Activated CD8-positive, alpha-beta memory T cell treated with anti-CD3 and anti-CD28 coated beads, Interleukin-2, amount 10 ng/mL, durations not matched to agents 7 days and 5 days (primary cell): Measurements from ENCODE around the gene SCO2. TPM values are rescaled to one million over a fixed set of nuclear protein-coding genes. Genes with fewer than 3 reads are reported as not detected.
A peak's percentile ranks its signal among the peaks of the same experiment; 100 is the strongest.
"Not testable (repeated sequence)": the region's sequence is repeated elsewhere in the genome, so short reads cannot be mapped to it uniquely, and the experiment has no call there.

ENCODE experiments used
- ATAC-seq: fragments of 150-1000 bp; cut with Tn5 transposase; one replicate; pipeline ENCODE4 v1.10.0; 2021; ENCODE audit warnings: moderate library complexity
- CTCF ChIA-PET: fragments of 350-600 bp; sonication (Branson Sonifier 250); formaldehyde crosslinking; loops from one replicate; lab custom pipeline; 2021; ENCODE audit warnings: antibody characterized with exemption; lab: Charles Lee
- DNase-seq: peaks from one replicate; pipeline ENCODE4 v3.0.0-alpha.2; 2020
- H3K27ac Mint-ChIP-seq: one replicate; pipeline ENCODE4 v1.8.0; 2021; ENCODE audit warnings: mild to moderate bottlenecking, mixed read lengths
- H3K27me3 Mint-ChIP-seq: one replicate; pipeline ENCODE4 v1.8.0; 2021; ENCODE audit warnings: mixed read lengths
- H3K36me3 Mint-ChIP-seq: one replicate; pipeline ENCODE4 v1.8.0; 2021; ENCODE audit warnings: mild to moderate bottlenecking, mixed read lengths
- H3K4me1 Mint-ChIP-seq: one replicate; pipeline ENCODE4 v1.8.0; 2021; ENCODE audit warnings: mixed read lengths
- H3K4me3 Mint-ChIP-seq: one replicate; pipeline ENCODE4 v1.8.0; 2021; ENCODE audit warnings: mild to moderate bottlenecking, moderate library complexity, mixed read lengths
- H3K9me3 Mint-ChIP-seq: one replicate; pipeline ENCODE4 v1.8.0; 2022; ENCODE audit warnings: low read depth, mixed read lengths
- total RNA-seq, 2 experiments: library from RNA; stranded (reverse); gene quantifications; one replicate each; pipeline ENCODE4 v1.2.3, GENCODE V29; 2021

The SCO2 gene
- total RNA-seq, 2 experiments from 2014 or later, result 9.1 to 11.6 TPM

GRCh38 chr22:50547263-50547985 lies 22.0 kb upstream of the SCO2 start:
- ATAC-seq (no peak), DNase-seq (no peak)
- peaks cover 3% of the 10 kb centered on the region for H3K36me3 Mint-ChIP-seq
- H3K27ac Mint-ChIP-seq, result peak overlapping the region; percentile 80
- peak overlapping the region; percentile 54 for H3K4me3 Mint-ChIP-seq
- H3K4me1 Mint-ChIP-seq, result peaks cover 50% of the 10 kb centered on the region
- H3K27me3 Mint-ChIP-seq, result no peaks in the 10 kb centered on the region
- CTCF ChIA-PET, result interaction anchor here (0.9 to 8.5 kb wide), 13 partner anchors 8 to 297 kb away, joined by 3 to 75 read pairs (median 8); partner anchors contain the start of genes HDAC10, NCAPH2, SCO2 and SYCE3
- H3K9me3 Mint-ChIP-seq, result no peaks in the 10 kb centered on the region

GRCh38 chr22:50546326-50547262 lies 21.2 kb upstream of the SCO2 start:
- Mint-ChIP-seq H3K4me3 (peak overlapping the region; percentile 32), H3K27ac (peak overlapping the region; percentile 92), H3K4me1 (peaks cover 58% of the 10 kb centered on the region), H3K27me3 (no peaks in the 10 kb centered on the region), H3K9me3 (no peaks in the 10 kb centered on the region), H3K36me3 (peaks cover 4% of the 10 kb centered on the region)
- no peak for ATAC-seq
- DNase-seq, result no peak
- CTCF ChIA-PET, result interaction anchor here (0.8 to 8.5 kb wide), 12 partner anchors 7 to 94 kb away, joined by 3 to 75 read pairs (median 18); partner anchors contain the start of genes NCAPH2, SCO2, SYCE3 and TYMP

- ATAC-seq (peak; percentile 20), DNase-seq (peak; percentile 78)
- H3K4me1 Mint-ChIP-seq, result peaks cover 65% of the 10 kb centered on the region
- peak within 1 kb of the TSS; percentile 92 for H3K27ac Mint-ChIP-seq
- peak within 1 kb of the TSS; percentile 32 for H3K4me3 Mint-ChIP-seq
- CTCF ChIA-PET, result interaction anchor here (0.7 to 2.5 kb wide), 10 partner anchors 8 to 95 kb away, joined by 3 to 22 read pairs (median 6); partner anchors contain the start of genes SCO2, SYCE3 and TYMP
- no peaks in the 10 kb centered on the region for H3K9me3 Mint-ChIP-seq
- H3K36me3 Mint-ChIP-seq, result peaks cover 7% of the 10 kb centered on the region
- no peaks in the 10 kb centered on the region for H3K27me3 Mint-ChIP-seq
Observed at GRCh38 chr22:50545522-50546325, 20.3 kb upstream of the SCO2 start, which contains the start of gene KLHDC7B. KLHDC7B (plus strand) TSS chr22:50545899; CDS start chr22:50546244, 345 bp downstream.

- ATAC-seq, result no peak
- peaks cover 64% of the 10 kb centered on the region for H3K4me1 Mint-ChIP-seq
- DNase-seq, result peak; percentile 74
- H3K36me3 Mint-ChIP-seq, result peaks cover 7% of the 10 kb centered on the region
- H3K9me3 Mint-ChIP-seq, result no peaks in the 10 kb centered on the region
- peak overlapping the region; percentile 49 for H3K4me3 Mint-ChIP-seq
- H3K27me3 Mint-ChIP-seq, result no peaks in the 10 kb centered on the region
- CTCF ChIA-PET, result interaction anchor here (0.7 to 2.5 kb wide), 7 partner anchors 9 to 77 kb away, joined by 3 to 22 read pairs (median 12); partner anchors contain the start of genes SCO2, SYCE3 and TYMP
- peak overlapping the region; percentile 92 for H3K27ac Mint-ChIP-seq
Observed at GRCh38 chr22:50544746-50545253, 19.4 kb upstream of the SCO2 start.

GRCh38 chr22:50544078-50544745 lies 18.8 kb upstream of the SCO2 start:
- Mint-ChIP-seq H3K4me1 (peaks cover 65% of the 10 kb centered on the region), H3K27me3 (no peaks in the 10 kb centered on the region), H3K27ac (peak overlapping the region; percentile 92), H3K4me3 (peak overlapping the region; percentile 49), H3K9me3 (no peaks in the 10 kb centered on the region), H3K36me3 (peaks cover 7% of the 10 kb centered on the region)
- ATAC-seq (peak; percentile 51), DNase-seq (peak; percentile 93)
- CTCF ChIA-PET, result interaction anchor here (1.6 to 2.5 kb wide), 6 partner anchors 12 to 77 kb away, joined by 6 to 22 read pairs (median 16); partner anchors contain the start of genes SCO2, SYCE3 and TYMP

- H3K27me3 Mint-ChIP-seq, result no peaks in the 10 kb centered on the region
- peak; percentile 66 for DNase-seq
- peaks cover 15% of the 10 kb centered on the region for H3K36me3 Mint-ChIP-seq
- no peak overlapping the region for H3K4me3 Mint-ChIP-seq
- peaks cover 73% of the 10 kb centered on the region for H3K4me1 Mint-ChIP-seq
- CTCF ChIA-PET, result interaction anchor here (1.7 to 5.5 kb wide), 3 partner anchors 13 to 17 kb away, joined by 4 to 53 read pairs (median 6); partner anchors contain the start of genes SCO2 and TYMP
- peak overlapping the region; percentile 98 for H3K27ac Mint-ChIP-seq
- H3K9me3 Mint-ChIP-seq, result no peaks in the 10 kb centered on the region
- ATAC-seq, result no peak
Observed at GRCh38 chr22:50542416-50542927, 17.1 kb upstream of the SCO2 start.

- H3K9me3 Mint-ChIP-seq, H3K4me3 Mint-ChIP-seq, H3K27me3 Mint-ChIP-seq: not testable (repeated sequence)
- peaks cover 74% of the 10 kb centered on the region for H3K4me1 Mint-ChIP-seq
- CTCF ChIA-PET, result interaction anchor here (1.4 to 5.5 kb wide), 4 partner anchors 12 to 79 kb away, joined by 4 to 53 read pairs (median 19); partner anchors contain the start of genes SCO2, SYCE3 and TYMP
- H3K36me3 Mint-ChIP-seq, result peaks cover 15% of the 10 kb centered on the region
- DNase-seq (peak; percentile 76), ATAC-seq (peak; percentile 13)
- H3K27ac Mint-ChIP-seq, result peak overlapping the region; percentile 98
Observed at GRCh38 chr22:50541667-50542026, 16.2 kb upstream of the SCO2 start.

GRCh38 chr22:50540381-50540780 lies 15.0 kb upstream of the SCO2 start:
- DNase-seq, result no peak
- no peaks in the 10 kb centered on the region for H3K27me3 Mint-ChIP-seq
- no peaks in the 10 kb centered on the region for H3K9me3 Mint-ChIP-seq
- CTCF ChIA-PET, result interaction anchor here (0.8 to 5.5 kb wide), 7 partner anchors 8 to 81 kb away, joined by 3 to 53 read pairs (median 18); partner anchors contain the start of genes SCO2, SYCE3 and TYMP
- peak overlapping the region; percentile 98 for H3K27ac Mint-ChIP-seq
- peaks cover 68% of the 10 kb centered on the region for H3K4me1 Mint-ChIP-seq
- no peak overlapping the region for H3K4me3 Mint-ChIP-seq
- H3K36me3 Mint-ChIP-seq, result peaks cover 18% of the 10 kb centered on the region
- ATAC-seq, result no peak

GRCh38 chr22:50537765-50538164 lies 12.4 kb upstream of the SCO2 start:
- H3K9me3 Mint-ChIP-seq, result no peaks in the 10 kb centered on the region
- peaks cover 74% of the 10 kb centered on the region for H3K4me1 Mint-ChIP-seq
- CTCF ChIA-PET, result interaction anchor here (2.1 to 5.5 kb wide), 4 partner anchors 9 to 83 kb away, joined by 8 to 53 read pairs (median 31); partner anchors contain the start of genes SCO2, SYCE3 and TYMP
- no peaks in the 10 kb centered on the region for H3K27me3 Mint-ChIP-seq
- no peak overlapping the region for H3K4me3 Mint-ChIP-seq
- no peak for DNase-seq
- H3K36me3 Mint-ChIP-seq, result peaks cover 18% of the 10 kb centered on the region
- no peak for ATAC-seq
- H3K27ac Mint-ChIP-seq, result peak overlapping the region; percentile 98

GRCh38 chr22:50536226-50536625 lies 10.8 kb upstream of the SCO2 start:
- Mint-ChIP-seq H3K4me3 (no peak overlapping the region), H3K27me3 (no peaks in the 10 kb centered on the region), H3K9me3 (no peaks in the 10 kb centered on the region), H3K36me3 (peaks cover 12% of the 10 kb centered on the region), H3K4me1 (peaks cover 61% of the 10 kb centered on the region), H3K27ac (peak overlapping the region; percentile 46)
- DNase-seq (no peak), ATAC-seq (no peak)
- CTCF ChIA-PET, result interaction anchor here (1.2 to 2.7 kb wide), 4 partner anchors 9 to 27 kb away, joined by 3 to 8 read pairs (median 6); partner anchors contain the start of genes KLHDC7B, SCO2 and SYCE3

GRCh38 chr22:50535113-50535512 lies 9.7 kb upstream of the SCO2 start:
- no peaks in the 10 kb centered on the region for H3K9me3 Mint-ChIP-seq
- peaks cover 52% of the 10 kb centered on the region for H3K4me1 Mint-ChIP-seq
- no peak overlapping the region for H3K27ac Mint-ChIP-seq
- CTCF ChIA-PET, result interaction anchor here (1.1 to 2.7 kb wide), 3 partner anchors 9 to 28 kb away, joined by 3 to 8 read pairs (median 8); partner anchors contain the start of genes SCO2 and SYCE3
- no peak overlapping the region for H3K4me3 Mint-ChIP-seq
- ATAC-seq (no peak), DNase-seq (no peak)
- H3K27me3 Mint-ChIP-seq, result no peaks in the 10 kb centered on the region
- H3K36me3 Mint-ChIP-seq, result peaks cover 11% of the 10 kb centered on the region
